Esophagus squamous epithelium (tissue), 5 donors: ENCODE measurements around the gene KCNE2. TPM values are rescaled to one million over a fixed set of nuclear protein-coding genes. Genes with fewer than 3 reads are reported as not detected.

Experiments used
- DNase-seq: peaks from one replicate; lab custom pipeline; 2025; lab: John Stamatoyannopoulos, UW
- H3K27ac ChIP-seq, 4 donors: fragments of 200-600 bp; sonication (generic); one replicate each; pipeline ENCODE4 v1.5.1; 2016 to 2019; ENCODE audit warnings: mild to moderate bottlenecking in 1 of 4
- H3K27me3 ChIP-seq, 4 donors: fragments of 200-600 bp; sonication (generic); 1 replicate in 3 of 4; 2 replicates in 1 of 4; pipeline versions ENCODE4 v1.5.1 to v1.6.0; 2017 to 2021; ENCODE audit warnings: antibody characterized with exemption in 1 of 4
- H3K36me3 ChIP-seq, 3 donors: fragments of 200-600 bp; sonication (generic); one replicate each; pipeline ENCODE4 v1.5.1; 2016 to 2019
- H3K4me1 ChIP-seq, 3 donors: fragments of 200-600 bp; sonication (generic); one replicate each; pipeline ENCODE4 v1.5.1; 2017 to 2019
- H3K4me3 ChIP-seq, 4 donors: fragments of 200-600 bp; sonication (generic); 1 replicate in 3 of 4; 2 replicates in 1 of 4; pipeline ENCODE4 v1.5.1; 2016 to 2019; ENCODE audit warnings: mild to moderate bottlenecking in 2 of 4, moderate library complexity in 1 of 4
- H3K9me3 ChIP-seq, 3 donors: fragments of 200-600 bp; sonication (generic); one replicate each; pipeline ENCODE4 v1.5.1; 2016 to 2019
- POLR2A ChIP-seq, 4 donors: fragments of 450-650 bp; IDR thresholded peaks; one replicate each; pipeline ENCODE4 v1.6.1; 2017; ENCODE audit warnings: antibody characterized with exemption in 4 of 4, mild to moderate bottlenecking in 4 of 4, moderate library complexity in 3 of 4
- WGBS, 2 donors: methylation state at CpG; one replicate each; pipeline ENCODE4 v1.1.5; 2018; 5-methylcytosine and 5-hydroxymethylcytosine counted together
- intact Hi-C: fragments of 100-400 bp; cut with DNase I; formaldehyde crosslinking; loops from one replicate; pipeline ENCODE4 v1.15.0; 2022
- total RNA-seq, 4 donors: library from RNA; depleted of rRNA; stranded (reverse); fragments of >200 nt; gene quantifications; one replicate each; pipeline ENCODE4 v1.1.0, GENCODE V29; 2016
- TF ChIP-seq, protein P1 (sequence below), 6 experiments: fragments of 450-650 bp in 4 of 6; fragments of 200-600 bp in 2 of 6; sonication (generic) in 2 of 6; IDR thresholded peaks; one replicate each; pipeline ENCODE4 v1.5.1; 2016 to 2019; ENCODE audit warnings: antibody characterized with exemption in 6 of 6, mild to moderate bottlenecking in 4 of 6, moderate library complexity in 4 of 6
- donor health status: DM: yes; HTN: yes; CAD: no.

KCNE2 gene
- total RNA-seq, 4 donors from 2014 or later = not detected

DNA sequence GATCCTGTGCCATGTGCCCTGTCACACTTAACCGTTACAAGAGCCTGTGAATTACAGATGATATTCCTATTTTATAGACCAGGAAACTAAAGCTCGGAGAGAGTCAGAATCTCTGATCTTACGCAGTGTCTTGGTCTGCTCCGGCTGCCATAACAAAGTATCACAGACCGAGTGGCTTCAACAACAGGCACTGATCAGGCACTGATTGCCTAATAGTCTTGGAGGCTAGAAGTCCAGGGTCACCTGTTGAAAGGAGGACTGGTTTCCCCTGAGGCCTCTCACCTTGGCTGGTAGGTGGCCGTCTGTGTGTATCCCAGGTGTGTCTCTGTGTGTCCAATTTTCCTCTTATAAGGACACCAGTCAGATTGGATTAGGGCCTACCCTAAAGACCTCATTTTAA is 31.5 kb upstream of the KCNE2 start:
- intact Hi-C loops = no loop called here
- no peak overlapping the region for H3K27ac ChIP-seq
- TF ChIP-seq POLR2A (IDR thresholded peaks at IDR 0.05) = no peak
- TF ChIP-seq, protein P1, sequence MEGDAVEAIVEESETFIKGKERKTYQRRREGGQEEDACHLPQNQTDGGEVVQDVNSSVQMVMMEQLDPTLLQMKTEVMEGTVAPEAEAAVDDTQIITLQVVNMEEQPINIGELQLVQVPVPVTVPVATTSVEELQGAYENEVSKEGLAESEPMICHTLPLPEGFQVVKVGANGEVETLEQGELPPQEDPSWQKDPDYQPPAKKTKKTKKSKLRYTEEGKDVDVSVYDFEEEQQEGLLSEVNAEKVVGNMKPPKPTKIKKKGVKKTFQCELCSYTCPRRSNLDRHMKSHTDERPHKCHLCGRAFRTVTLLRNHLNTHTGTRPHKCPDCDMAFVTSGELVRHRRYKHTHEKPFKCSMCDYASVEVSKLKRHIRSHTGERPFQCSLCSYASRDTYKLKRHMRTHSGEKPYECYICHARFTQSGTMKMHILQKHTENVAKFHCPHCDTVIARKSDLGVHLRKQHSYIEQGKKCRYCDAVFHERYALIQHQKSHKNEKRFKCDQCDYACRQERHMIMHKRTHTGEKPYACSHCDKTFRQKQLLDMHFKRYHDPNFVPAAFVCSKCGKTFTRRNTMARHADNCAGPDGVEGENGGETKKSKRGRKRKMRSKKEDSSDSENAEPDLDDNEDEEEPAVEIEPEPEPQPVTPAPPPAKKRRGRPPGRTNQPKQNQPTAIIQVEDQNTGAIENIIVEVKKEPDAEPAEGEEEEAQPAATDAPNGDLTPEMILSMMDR (IDR thresholded peaks at IDR 0.05) = no peak

DNA sequence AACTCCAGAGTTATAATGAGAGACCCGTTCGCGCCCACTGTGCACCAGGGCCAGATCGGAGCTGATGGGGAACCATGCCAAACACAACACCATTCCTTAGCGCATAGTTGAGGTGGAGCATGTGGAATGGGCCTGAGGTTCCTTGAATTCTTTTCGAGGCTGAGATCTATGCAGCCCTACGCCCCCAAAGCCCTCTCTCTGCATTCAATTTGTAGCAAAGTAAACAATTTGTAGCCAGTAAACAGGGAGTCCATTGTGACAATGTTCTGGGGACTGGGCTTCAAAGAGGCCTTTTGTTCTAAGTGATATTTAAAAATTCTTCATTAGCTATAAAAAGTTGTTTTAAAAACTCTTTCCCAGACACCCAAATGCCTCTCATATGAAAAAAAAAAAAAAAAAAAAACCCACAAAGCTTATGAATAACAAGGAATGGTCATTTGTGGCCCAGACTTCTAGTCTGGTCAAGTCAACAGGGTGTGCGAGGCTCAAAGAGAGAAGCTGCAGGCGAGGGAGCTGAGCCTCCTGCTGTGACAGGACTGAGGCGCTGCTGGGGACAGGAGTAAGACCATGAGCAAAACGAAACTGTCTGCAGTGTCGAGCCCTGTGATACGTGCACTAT is 30.6 kb upstream of the KCNE2 start:
- WGBS, 2 donors = 86 to 87% methylated on average over 8 to 13 of the region's 13 CpGs
- no peak overlapping the region for H3K27ac ChIP-seq
- intact Hi-C loops = no loop called here

More for the DNA sequence above, 31.5 kb upstream of the KCNE2 start:
- Histone ChIP-seq H3K27me3 (no peaks in the 10 kb centered on the region), H3K36me3 (no peaks in the 10 kb centered on the region), H3K4me1 (peaks cover 0 to 17% (median 0%) of the 10 kb centered on the region in 3 donors), H3K4me3 (no peak overlapping the region), H3K9me3 (no peaks in the 10 kb centered on the region)
- 94 to 96% methylated on average over 5 of the region's 6 CpGs for WGBS, 2 donors
- DNase-seq = no peak

DNA sequence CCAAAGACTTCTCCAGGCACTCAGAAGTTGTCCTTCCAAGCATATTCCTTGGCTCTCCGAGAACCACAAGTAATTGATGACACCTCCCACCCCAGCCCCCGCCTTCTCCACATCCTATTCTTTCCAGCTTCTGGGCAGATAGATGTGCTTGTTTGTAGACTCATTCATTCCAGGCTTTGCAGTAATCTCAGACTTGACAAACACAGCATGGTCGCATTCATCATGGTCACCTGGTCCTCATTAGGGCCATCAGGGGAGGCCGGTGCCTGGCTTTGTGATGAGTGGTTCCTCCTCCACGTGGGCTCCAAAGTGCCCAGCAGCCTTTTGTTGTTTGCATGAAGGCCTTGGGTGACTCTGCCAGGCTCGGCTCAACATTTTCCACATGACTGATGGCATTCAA is 28.5 kb upstream of the KCNE2 start:
- no peak for TF ChIP-seq POLR2A (IDR thresholded peaks at IDR 0.05)
- TF ChIP-seq, protein P1 (IDR thresholded peaks at IDR 0.05) = no peak
- peaks cover 0 to 27% (median 6%) of the 10 kb centered on the region in 3 donors for H3K4me1 ChIP-seq
- no peaks in the 10 kb centered on the region for H3K9me3 ChIP-seq
- intact Hi-C loops = no loop called here
- H3K27me3 ChIP-seq = peaks cover 0 to 11% (median 0%) of the 10 kb centered on the region in 4 donors
- no peak overlapping the region for H3K27ac ChIP-seq
- WGBS, 2 donors = 26 to 63% methylated on average over 3 to 5 of the region's 6 CpGs
- no peaks in the 10 kb centered on the region for H3K36me3 ChIP-seq
- no peak for DNase-seq
- no peak overlapping the region for H3K4me3 ChIP-seq

More for the DNA sequence above, 30.6 kb upstream of the KCNE2 start:
- TF ChIP-seq POLR2A (IDR thresholded peaks at IDR 0.05) = no peak
- TF ChIP-seq, protein P1 (IDR thresholded peaks at IDR 0.05) = no peak
- Histone ChIP-seq H3K4me3 (no peak overlapping the region), H3K9me3 (no peaks in the 10 kb centered on the region), H3K27me3 (peaks cover 0 to 6% (median 0%) of the 10 kb centered on the region in 4 donors), H3K36me3 (no peaks in the 10 kb centered on the region), H3K4me1 (peaks cover 0 to 26% (median 5%) of the 10 kb centered on the region in 3 donors)
- no peak for DNase-seq

DNA sequence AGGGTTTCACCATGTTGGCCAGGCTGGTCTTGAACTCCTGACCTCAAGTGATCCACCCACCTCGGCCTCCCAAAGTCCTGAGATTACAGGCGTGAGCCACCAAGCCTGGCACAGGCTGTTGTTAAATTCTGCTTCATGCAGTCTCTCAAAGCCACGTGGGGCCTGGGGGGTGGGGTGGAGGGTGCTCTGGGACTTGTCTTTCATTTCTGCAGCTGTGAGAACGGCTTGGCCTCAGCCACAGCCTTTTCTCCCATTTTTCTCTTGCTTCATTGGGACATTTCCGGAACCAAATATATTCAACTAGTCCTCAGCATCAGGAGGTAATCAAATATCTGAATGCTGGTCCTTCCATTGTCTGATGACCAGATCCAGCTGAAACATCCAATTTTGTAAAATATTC is 27.6 kb upstream of the KCNE2 start:
- no peak for DNase-seq
- Histone ChIP-seq H3K36me3 (no peaks in the 10 kb centered on the region), H3K4me3 (no peak overlapping the region), H3K9me3 (no peaks in the 10 kb centered on the region), H3K27me3 (peaks cover 0 to 11% (median 0%) of the 10 kb centered on the region in 4 donors), H3K4me1 (peaks cover 0 to 27% (median 6%) of the 10 kb centered on the region in 3 donors), H3K27ac (peak overlapping the region in 3 of 4 donors; percentile 45 to 57 (median 46))
- 61 to 72% methylated on average over 5 of the region's 5 CpGs for WGBS, 2 donors
- intact Hi-C loops = no loop called here
- TF ChIP-seq, protein P1 (IDR thresholded peaks at IDR 0.05) = no peak
- TF ChIP-seq POLR2A (IDR thresholded peaks at IDR 0.05) = no peak

DNA sequence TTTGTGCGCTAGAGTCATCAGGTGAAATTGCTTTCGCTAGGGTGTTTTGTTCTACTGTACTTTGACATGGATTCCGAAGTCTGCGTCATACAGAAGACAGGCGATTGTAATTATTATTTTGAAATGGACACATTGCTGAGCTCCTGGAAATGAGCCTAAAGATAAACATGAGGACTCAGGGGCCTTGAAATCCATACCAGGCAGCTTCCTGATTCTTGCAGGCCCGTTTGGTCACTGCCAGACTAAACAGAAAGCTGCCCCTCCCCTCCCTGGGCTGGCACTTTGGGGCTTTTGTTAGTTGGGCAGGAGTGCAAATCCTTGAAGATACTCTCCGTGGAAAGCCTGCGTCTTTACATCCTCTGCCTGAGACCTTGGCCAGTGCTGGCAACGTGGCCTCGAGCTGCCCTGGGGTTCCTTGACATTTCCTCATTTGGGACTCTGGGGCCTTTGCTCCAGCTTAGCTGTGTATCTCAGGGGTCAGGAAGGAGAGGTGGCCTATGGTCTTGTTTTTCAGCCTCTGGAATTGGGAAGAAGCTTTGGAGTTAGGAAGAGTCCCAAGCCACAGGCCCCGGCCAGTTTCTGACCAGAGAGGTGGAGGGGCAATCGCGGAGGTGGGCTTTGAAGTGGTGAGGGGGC is 26.9 kb upstream of the KCNE2 start:
- H3K4me1 ChIP-seq = peaks cover 0 to 27% (median 6%) of the 10 kb centered on the region in 3 donors
- DNase-seq = no peak
- H3K9me3 ChIP-seq = no peaks in the 10 kb centered on the region
- no peak overlapping the region for H3K4me3 ChIP-seq
- intact Hi-C loops = no loop called here
- WGBS, 2 donors = 62 to 72% methylated on average over 8 of the region's 13 CpGs
- no peaks in the 10 kb centered on the region for H3K36me3 ChIP-seq
- H3K27me3 ChIP-seq = peaks cover 0 to 11% (median 0%) of the 10 kb centered on the region in 4 donors
- TF ChIP-seq, protein P1 (IDR thresholded peaks at IDR 0.05) = no peak
- TF ChIP-seq POLR2A (IDR thresholded peaks at IDR 0.05) = no peak
- H3K27ac ChIP-seq = peak overlapping the region in 3 of 4 donors; percentile 45 to 57 (median 46)
